A549 (cell line): ENCODE data around the gene UPB1. TPM values are rescaled to one million over a fixed set of nuclear protein-coding genes. Genes with fewer than 3 reads are reported as not detected.

Source experiments
- ATAC-seq, 2 experiments: fragments of 200-7000 bp in 1 of 2; fragments of >200 bp in 1 of 2; cut with Nextera tagmentation in 1 of 2; cut with Tn5 transposase in 1 of 2; 3 replicates each; pipeline versions ENCODE4 v1.8.0 to v1.9.1; 2018 to 2020; ENCODE audit warnings: mild to moderate bottlenecking in 1 of 2, moderate library complexity in 1 of 2
- CTCF ChIA-PET: fragments of 300-600 bp; sonication (Branson Sonifier 250); formaldehyde crosslinking; extraction: SDS; loops from one replicate; lab custom pipeline; 2021; ENCODE audit warnings: antibody characterized with exemption, inconsistent platforms; lab: Yijun Ruan, JAX
- POLR2A ChIA-PET: fragments of 350-600 bp; formaldehyde crosslinking; extraction: SDS; loops from one replicate; lab custom pipeline; 2021; ENCODE audit warnings: antibody characterized with exemption, inconsistent platforms; lab: Yijun Ruan, JAX
- DNase-seq, 2 experiments: peaks; one replicate each; pipeline versions ENCODE4 v3.0.0 to v3.0.0-alpha.2; 2011 to 2016; ENCODE audit warnings: low read depth in 1 of 2, low spot score in 1 of 2
- FAIRE-seq: peaks from 2 replicates; lab custom pipeline; 2011; peaks lifted over from hg19 to GRCh38; lab: Jason Lieb, UNC
- H3K27ac ChIP-seq, 2 experiments: fragments of >200 bp; sonication (Bioruptor Twin); formaldehyde crosslinking; 3 replicates each; pipeline ENCODE4 v1.5.1; 2016 to 2017
- H3K4me1 ChIP-seq: fragments of >200 bp; sonication (Bioruptor Twin); formaldehyde crosslinking; 3 replicates; pipeline ENCODE4 v1.6.1; 2016
- H3K4me2 ChIP-seq: fragments of >200 bp; sonication (Bioruptor Twin); formaldehyde crosslinking; 3 replicates; pipeline ENCODE4 v1.6.1; 2016
- H3K4me3 ChIP-seq: fragments of >200 bp; sonication (Bioruptor Twin); formaldehyde crosslinking; 3 replicates; pipeline ENCODE4 v1.5.1; 2016
- H3K9me3 ChIP-seq: fragments of >200 bp; sonication (Bioruptor Twin); formaldehyde crosslinking; 3 replicates; pipeline ENCODE4 v1.6.1; 2016
- BHLHE40 ChIP-seq: IDR thresholded peaks from 2 replicates; pipeline ENCODE4 v1.6.1; 2012; ENCODE audit warnings: low read depth, low read length, inconsistent platforms
- CEBPB ChIP-seq, 2 experiments: fragments of >200 bp in 1 of 2; sonication (Bioruptor Twin) in 1 of 2; formaldehyde crosslinking in 1 of 2; IDR thresholded peaks; 2 replicates each; pipeline ENCODE4 v1.6.1; 2012 to 2016
- CHD2 ChIP-seq: fragments of 150-350 bp; IDR thresholded peaks from 2 replicates; pipeline ENCODE4 v1.6.1; 2014; ENCODE audit warnings: low read length; ENCODE audit not compliant: partially characterized antibody
- EHF ChIP-seq: fragments of 250-450 bp; sonication (Bioruptor Pico); IDR thresholded peaks from 2 replicates; pipeline ENCODE4 v1.5.0; 2020; ENCODE audit warnings: mild to moderate bottlenecking
- ESRRA ChIP-seq: fragments of 150-350 bp; IDR thresholded peaks from 2 replicates; pipeline ENCODE4 v1.6.1; 2014; ENCODE audit warnings: mild to moderate bottlenecking, low read length, borderline replicate concordance
- FOSB ChIP-seq: fragments of 250-450 bp; sonication (Bioruptor Pico); IDR thresholded peaks from 2 replicates; pipeline ENCODE4 v1.5.0; 2020; ENCODE audit warnings: mild to moderate bottlenecking, moderate library complexity
- FOSL2 ChIP-seq, 2 experiments: fragments of 450-650 bp in 1 of 2; fragments of >200 bp in 1 of 2; sonication (Bioruptor Twin) in 1 of 2; formaldehyde crosslinking; IDR thresholded peaks; 2 replicates each; pipeline versions ENCODE4 v1.5.0 to v1.6.1; 2016 to 2020; ENCODE audit warnings: mild to moderate bottlenecking in 1 of 2, moderate library complexity in 1 of 2
- FOXS1 ChIP-seq: fragments of 250-450 bp; sonication (Bioruptor Pico); IDR thresholded peaks from 2 replicates; pipeline ENCODE4 v1.5.0; 2020; ENCODE audit warnings: mild to moderate bottlenecking, moderate library complexity
- GATA3 ChIP-seq: IDR thresholded peaks from 2 replicates; pipeline ENCODE4 v1.6.1; 2012; ENCODE audit warnings: borderline replicate concordance
- HEYL ChIP-seq: fragments of 250-450 bp; sonication (Bioruptor Pico); IDR thresholded peaks from 2 replicates; pipeline ENCODE4 v1.8.0; 2021; ENCODE audit warnings: mild to moderate bottlenecking, moderate library complexity
- HOXA7 ChIP-seq: fragments of 250-450 bp; sonication (Bioruptor Pico); IDR thresholded peaks from 2 replicates; pipeline ENCODE4 v1.5.0; 2020; ENCODE audit warnings: mild to moderate bottlenecking, moderate library complexity
- MAFK ChIP-seq: fragments of 450-650 bp; IDR thresholded peaks from 2 replicates; pipeline ENCODE4 v1.6.1; 2014; ENCODE audit not compliant: partially characterized antibody
- NPAS2 ChIP-seq: fragments of 250-450 bp; sonication (Bioruptor Pico); IDR thresholded peaks from 2 replicates; pipeline ENCODE4 v1.8.0; 2022; ENCODE audit warnings: mild to moderate bottlenecking, moderate library complexity, borderline replicate concordance
- POLR2AphosphoS2 ChIP-seq: conservative IDR thresholded peaks from 2 replicates; pipeline ENCODE4 v1.6.1; 2012; ENCODE audit warnings: low read length, improper control_type of control experiment, inconsistent platforms
- RFX5 ChIP-seq: fragments of 450-650 bp; IDR thresholded peaks from 2 replicates; pipeline ENCODE4 v1.7.1; 2014; ENCODE audit warnings: antibody characterized with exemption, mild to moderate bottlenecking, moderate library complexity
- TFCP2L1 ChIP-seq: fragments of 250-450 bp; sonication (Bioruptor Pico); IDR thresholded peaks from 2 replicates; pipeline ENCODE4 v1.5.0; 2021; ENCODE audit warnings: mild to moderate bottlenecking
- ZNF302 ChIP-seq: fragments of 250-450 bp; sonication (Bioruptor Pico); IDR thresholded peaks from 2 replicates; pipeline ENCODE4 v1.9.0; 2021; ENCODE audit warnings: inconsistent platforms, mild to moderate bottlenecking, moderate library complexity
- WGBS: methylation state at CpG from one replicate; pipeline ENCODE4 v1.1.6; 2017; ENCODE audit errors: missing lambda C conversion rate; 5-methylcytosine and 5-hydroxymethylcytosine counted together
- polyA plus RNA-seq, 4 experiments: library from polyadenylated mRNA; depleted of rRNA in 3 of 4; stranded (reverse); fragments of >200 nt; fragmentation: RNase III in 1 of 4; extraction: RNeasy Plus Mini Kit Qiagen cat#74134 plus additional on column Dnase treatment in 1 of 4; gene quantifications; 2 replicates in 3 of 4; 3 replicates in 1 of 4; pipeline ENCODE4 v1.2.3, GENCODE V29; 2011 to 2017
- TF ChIP-seq, protein P1 (sequence below): IDR thresholded peaks from 2 replicates; pipeline ENCODE4 v1.6.1; 2012; ENCODE audit warnings: low read depth, borderline replicate concordance
- TF ChIP-seq, protein P2 (sequence below): IDR thresholded peaks from 2 replicates; pipeline ENCODE4 v1.6.1; 2012
- TF ChIP-seq, protein P3 (sequence below): fragments of 150-350 bp; IDR thresholded peaks from 2 replicates; pipeline ENCODE4 v1.6.1; 2014; ENCODE audit warnings: low read depth, mild to moderate bottlenecking, low read length
- TF ChIP-seq, protein P4 (sequence below): fragments of 200-600 bp; sonication (generic); IDR thresholded peaks from 2 replicates; pipeline ENCODE4 v1.6.1; 2016; ENCODE audit warnings: antibody characterized with exemption, mild to moderate bottlenecking, moderate library complexity

The UPB1 gene
- polyA plus RNA-seq, 2 of the 4 experiments (the other 2 are of a cell fraction) = 0.04 TPM; not detected in 1

DNA sequence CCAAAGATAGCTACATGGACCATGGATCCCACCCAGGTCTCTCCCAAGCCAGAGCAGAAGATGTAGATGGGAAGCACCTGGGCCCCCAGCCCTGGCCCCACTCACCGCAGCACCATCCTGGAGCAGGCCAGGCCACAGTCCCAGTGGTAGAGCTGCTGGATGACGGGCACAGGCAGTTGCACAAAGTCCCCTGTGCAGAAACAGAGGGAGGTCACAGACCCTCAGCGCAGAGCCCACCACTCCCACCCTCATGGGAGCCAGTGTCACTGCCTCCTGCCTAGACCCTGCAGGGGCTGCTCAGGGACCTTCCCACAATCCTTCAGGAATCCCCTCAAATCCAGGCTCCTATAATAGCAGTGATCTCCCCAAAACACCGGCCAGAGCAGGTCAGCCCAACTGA lies 53.7 kb downstream of the UPB1 start:
- no peaks in the 10 kb centered on the region for H3K9me3 ChIP-seq
- TF ChIP-seq HOXA7 = no peak
- TF ChIP-seq TFCP2L1 (CRISPR knock-in tag) = no peak
- TF ChIP-seq CEBPB (IDR thresholded peaks at IDR 0.05) = no peak
- TF ChIP-seq, protein P1, sequence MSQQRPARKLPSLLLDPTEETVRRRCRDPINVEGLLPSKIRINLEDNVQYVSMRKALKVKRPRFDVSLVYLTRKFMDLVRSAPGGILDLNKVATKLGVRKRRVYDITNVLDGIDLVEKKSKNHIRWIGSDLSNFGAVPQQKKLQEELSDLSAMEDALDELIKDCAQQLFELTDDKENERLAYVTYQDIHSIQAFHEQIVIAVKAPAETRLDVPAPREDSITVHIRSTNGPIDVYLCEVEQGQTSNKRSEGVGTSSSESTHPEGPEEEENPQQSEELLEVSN = no peak
- no peak for TF ChIP-seq ZNF302 (CRISPR knock-in tag)
- TF ChIP-seq EHF (CRISPR knock-in tag) = no peak
- TF ChIP-seq, protein P2, sequence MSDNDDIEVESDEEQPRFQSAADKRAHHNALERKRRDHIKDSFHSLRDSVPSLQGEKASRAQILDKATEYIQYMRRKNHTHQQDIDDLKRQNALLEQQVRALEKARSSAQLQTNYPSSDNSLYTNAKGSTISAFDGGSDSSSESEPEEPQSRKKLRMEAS = no peak
- DNase-seq (no peak), ATAC-seq (no peak), FAIRE-seq (no peak)
- CTCF ChIA-PET = interaction anchor here (1.3 to 1.9 kb wide), 3 partner anchors 11 to 24 kb away, joined by 3 to 4 read pairs (median 4); no protein-coding TSS in a partner anchor
- POLR2A ChIA-PET = no interaction called here
- peak overlapping the region in 1 of 2 experiments; percentile 73; a peak in 1 of 6 replicates for H3K27ac ChIP-seq
- H3K4me2 ChIP-seq = no peak overlapping the region
- no peak overlapping the region for H3K4me3 ChIP-seq
- WGBS = 100% methylated on average over 1 of the region's 4 CpGs
- H3K4me1 ChIP-seq = peaks cover 42% of the 10 kb centered on the region

DNA sequence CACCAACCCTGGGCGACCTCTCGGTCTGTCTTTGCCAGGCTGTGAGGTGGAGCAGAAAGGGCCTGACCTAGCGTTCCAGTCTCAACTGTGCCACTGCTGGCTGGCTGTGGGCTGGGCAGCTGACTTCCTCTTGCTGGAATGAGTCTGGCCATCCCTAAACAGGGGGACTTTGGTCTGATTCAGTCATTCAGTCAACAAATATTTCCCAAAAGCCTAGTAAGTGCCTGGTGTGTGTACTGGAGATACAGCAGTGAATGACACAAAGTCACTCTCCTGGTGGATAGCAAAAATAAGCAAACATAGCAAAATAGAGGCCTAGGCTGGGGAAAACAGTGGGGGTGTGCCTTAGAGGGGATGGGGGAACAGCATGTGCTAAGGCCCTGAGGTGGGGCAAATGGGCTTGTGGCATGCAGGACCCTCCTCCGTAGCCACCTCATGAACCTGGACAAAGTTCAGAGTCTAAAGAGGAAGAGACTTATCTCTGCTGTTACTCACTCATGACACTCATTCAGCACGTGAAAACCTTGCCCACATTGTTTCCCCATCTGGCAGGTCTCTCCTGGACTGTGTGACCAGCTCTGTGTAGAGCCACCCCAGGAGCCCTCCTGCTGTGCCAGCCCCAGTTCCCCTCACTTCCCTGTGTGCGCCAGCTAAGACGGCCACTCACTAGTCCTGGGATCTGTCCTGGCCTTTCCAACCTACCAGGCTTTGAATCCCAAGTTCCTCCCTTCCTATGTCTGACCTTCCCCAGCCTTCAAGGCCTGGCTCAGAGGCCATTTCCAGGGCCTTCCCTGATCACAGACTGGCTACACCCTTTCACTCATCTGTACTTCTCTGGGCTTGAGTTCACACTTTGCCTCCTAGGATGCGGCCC lies 55.1 kb downstream of the UPB1 start:
- 43% methylated on average over 8 of the region's 8 CpGs for WGBS
- Histone ChIP-seq H3K4me1 (peaks cover 40% of the 10 kb centered on the region), H3K27ac (peak overlapping the region; percentile 73 to 76; a peak in 5 of 6 replicates), H3K4me3 (no peak overlapping the region), H3K4me2 (peak overlapping the region; percentile 64), H3K9me3 (no peaks in the 10 kb centered on the region)
- FAIRE-seq (no peak), DNase-seq (peak in 1 of 2 experiments; percentile 65), ATAC-seq (peak; percentile 26 to 29; a peak in 2 of 6 replicates)
- ChIA-PET POLR2A (no interaction called here), CTCF (interaction anchor here (0.9 to 1.4 kb wide), 2 partner anchors 8 to 25 kb away, joined by 3 to 4 read pairs; no protein-coding TSS in a partner anchor)
- TF ChIP-seq MAFK (peak; percentile 57), POLR2AphosphoS2 (no peak), HEYL (no peak), FOXS1 (CRISPR knock-in tag) (no peak), RFX5 (no peak), FOSL2 (IDR thresholded peaks at IDR 0.05) (no peak), FOSL2 (CRISPR knock-in tag; IDR thresholded peaks at IDR 0.05) (peak; percentile 9; the same call in 1 of the 2 replicates), NPAS2 (no peak), FOSB (CRISPR knock-in tag) (no peak), ESRRA (no peak), BHLHE40 (no peak), GATA3 (no peak), CHD2 (no peak)
- TF ChIP-seq, protein P3, sequence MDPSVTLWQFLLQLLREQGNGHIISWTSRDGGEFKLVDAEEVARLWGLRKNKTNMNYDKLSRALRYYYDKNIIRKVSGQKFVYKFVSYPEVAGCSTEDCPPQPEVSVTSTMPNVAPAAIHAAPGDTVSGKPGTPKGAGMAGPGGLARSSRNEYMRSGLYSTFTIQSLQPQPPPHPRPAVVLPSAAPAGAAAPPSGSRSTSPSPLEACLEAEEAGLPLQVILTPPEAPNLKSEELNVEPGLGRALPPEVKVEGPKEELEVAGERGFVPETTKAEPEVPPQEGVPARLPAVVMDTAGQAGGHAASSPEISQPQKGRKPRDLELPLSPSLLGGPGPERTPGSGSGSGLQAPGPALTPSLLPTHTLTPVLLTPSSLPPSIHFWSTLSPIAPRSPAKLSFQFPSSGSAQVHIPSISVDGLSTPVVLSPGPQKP = no peak
- TF ChIP-seq, protein P4, sequence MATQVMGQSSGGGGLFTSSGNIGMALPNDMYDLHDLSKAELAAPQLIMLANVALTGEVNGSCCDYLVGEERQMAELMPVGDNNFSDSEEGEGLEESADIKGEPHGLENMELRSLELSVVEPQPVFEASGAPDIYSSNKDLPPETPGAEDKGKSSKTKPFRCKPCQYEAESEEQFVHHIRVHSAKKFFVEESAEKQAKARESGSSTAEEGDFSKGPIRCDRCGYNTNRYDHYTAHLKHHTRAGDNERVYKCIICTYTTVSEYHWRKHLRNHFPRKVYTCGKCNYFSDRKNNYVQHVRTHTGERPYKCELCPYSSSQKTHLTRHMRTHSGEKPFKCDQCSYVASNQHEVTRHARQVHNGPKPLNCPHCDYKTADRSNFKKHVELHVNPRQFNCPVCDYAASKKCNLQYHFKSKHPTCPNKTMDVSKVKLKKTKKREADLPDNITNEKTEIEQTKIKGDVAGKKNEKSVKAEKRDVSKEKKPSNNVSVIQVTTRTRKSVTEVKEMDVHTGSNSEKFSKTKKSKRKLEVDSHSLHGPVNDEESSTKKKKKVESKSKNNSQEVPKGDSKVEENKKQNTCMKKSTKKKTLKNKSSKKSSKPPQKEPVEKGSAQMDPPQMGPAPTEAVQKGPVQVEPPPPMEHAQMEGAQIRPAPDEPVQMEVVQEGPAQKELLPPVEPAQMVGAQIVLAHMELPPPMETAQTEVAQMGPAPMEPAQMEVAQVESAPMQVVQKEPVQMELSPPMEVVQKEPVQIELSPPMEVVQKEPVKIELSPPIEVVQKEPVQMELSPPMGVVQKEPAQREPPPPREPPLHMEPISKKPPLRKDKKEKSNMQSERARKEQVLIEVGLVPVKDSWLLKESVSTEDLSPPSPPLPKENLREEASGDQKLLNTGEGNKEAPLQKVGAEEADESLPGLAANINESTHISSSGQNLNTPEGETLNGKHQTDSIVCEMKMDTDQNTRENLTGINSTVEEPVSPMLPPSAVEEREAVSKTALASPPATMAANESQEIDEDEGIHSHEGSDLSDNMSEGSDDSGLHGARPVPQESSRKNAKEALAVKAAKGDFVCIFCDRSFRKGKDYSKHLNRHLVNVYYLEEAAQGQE = no peak
